Thoracic aorta (tissue), 2 donors: ENCODE results near the gene KLK1. TPM values are rescaled to one million over a fixed set of nuclear protein-coding genes. Genes with fewer than 3 reads are reported as not detected.

Experiments
- ATAC-seq: fragments of 150-250 bp; one replicate; pipeline ENCODE4 v1.8.0; 2017; ENCODE audit warnings: low read depth; ENCODE audit not compliant: insufficient number of reproducible peaks, low FRiP score
- DNase-seq: peaks from one replicate; pipeline ENCODE4 v3.0.0-alpha.2; 2020; ENCODE audit warnings: low spot score
- H3K27ac ChIP-seq, 2 donors: fragments of 200-600 bp; sonication (generic); 1 replicate in 1 of 2; 2 replicates in 1 of 2; pipeline ENCODE4 v1.5.1; 2016; ENCODE audit warnings: mild to moderate bottlenecking in 2 of 2, moderate library complexity in 2 of 2
- H3K27me3 ChIP-seq: fragments of 200-600 bp; sonication (generic); replicated peaks from 2 replicates; pipeline ENCODE4 v1.6.0; 2016; ENCODE audit warnings: mild to moderate bottlenecking; ENCODE audit not compliant: insufficient read depth
- H3K36me3 ChIP-seq: fragments of 200-600 bp; sonication (generic); one replicate; pipeline ENCODE4 v1.5.1; 2016
- H3K4me1 ChIP-seq, 2 donors: fragments of 200-600 bp; sonication (generic); 1 replicate in 1 of 2; 2 replicates in 1 of 2; pipeline versions ENCODE4 v1.5.1 to v1.6.0; 2016; ENCODE audit warnings: low read depth in 2 of 2, mild to moderate bottlenecking in 1 of 2; ENCODE audit not compliant: control insufficient read depth in 1 of 2
- H3K4me3 ChIP-seq: fragments of 200-600 bp; sonication (generic); 2 replicates; pipeline ENCODE4 v1.5.1; 2016; ENCODE audit warnings: mild to moderate bottlenecking
- H3K9me3 ChIP-seq: fragments of 200-600 bp; sonication (generic); 2 replicates; pipeline ENCODE4 v1.5.1; 2016
- total RNA-seq, 2 donors: library from RNA; depleted of rRNA; stranded (reverse); fragments of >200 nt; gene quantifications; one replicate each; pipeline versions ENCODE4 v1.1.0 to v1.2.3, GENCODE V29; 2016
- TF ChIP-seq, protein P1 (sequence below): fragments of 200-600 bp; sonication (generic); IDR thresholded peaks from one replicate; pipeline ENCODE4 v1.5.1; 2019; ENCODE audit warnings: antibody characterized with exemption

The KLK1 gene
- total RNA-seq, 2 donors from 2014 or later = not detected

DNA sequence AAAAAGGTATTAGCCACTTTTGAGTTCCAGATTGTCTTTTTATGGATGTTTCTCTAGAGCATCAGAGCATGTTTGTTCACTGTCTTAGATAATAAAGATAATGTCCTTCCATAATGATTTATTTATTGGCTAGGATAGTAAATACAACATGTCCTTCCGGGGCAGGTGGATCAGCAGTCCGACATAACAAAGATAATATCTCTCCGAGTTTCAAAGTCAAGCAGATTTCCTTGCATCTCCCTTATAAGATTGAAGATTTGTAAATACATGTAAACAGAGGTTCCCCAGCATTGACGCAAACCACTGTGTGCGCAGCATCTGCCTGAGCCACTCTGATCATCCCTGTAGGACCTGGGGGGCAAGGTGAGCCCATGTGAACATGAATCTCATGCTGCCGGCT, 18.5 kb upstream of the KLK1 start:
- TF ChIP-seq, protein P1, sequence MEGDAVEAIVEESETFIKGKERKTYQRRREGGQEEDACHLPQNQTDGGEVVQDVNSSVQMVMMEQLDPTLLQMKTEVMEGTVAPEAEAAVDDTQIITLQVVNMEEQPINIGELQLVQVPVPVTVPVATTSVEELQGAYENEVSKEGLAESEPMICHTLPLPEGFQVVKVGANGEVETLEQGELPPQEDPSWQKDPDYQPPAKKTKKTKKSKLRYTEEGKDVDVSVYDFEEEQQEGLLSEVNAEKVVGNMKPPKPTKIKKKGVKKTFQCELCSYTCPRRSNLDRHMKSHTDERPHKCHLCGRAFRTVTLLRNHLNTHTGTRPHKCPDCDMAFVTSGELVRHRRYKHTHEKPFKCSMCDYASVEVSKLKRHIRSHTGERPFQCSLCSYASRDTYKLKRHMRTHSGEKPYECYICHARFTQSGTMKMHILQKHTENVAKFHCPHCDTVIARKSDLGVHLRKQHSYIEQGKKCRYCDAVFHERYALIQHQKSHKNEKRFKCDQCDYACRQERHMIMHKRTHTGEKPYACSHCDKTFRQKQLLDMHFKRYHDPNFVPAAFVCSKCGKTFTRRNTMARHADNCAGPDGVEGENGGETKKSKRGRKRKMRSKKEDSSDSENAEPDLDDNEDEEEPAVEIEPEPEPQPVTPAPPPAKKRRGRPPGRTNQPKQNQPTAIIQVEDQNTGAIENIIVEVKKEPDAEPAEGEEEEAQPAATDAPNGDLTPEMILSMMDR = no peak
- no peak overlapping the region for H3K27ac ChIP-seq
- no peaks in the 10 kb centered on the region for H3K9me3 ChIP-seq
- H3K36me3 ChIP-seq = no peaks in the 10 kb centered on the region
- no peak for ATAC-seq
- H3K4me1 ChIP-seq = no peaks in the 10 kb centered on the region
- H3K4me3 ChIP-seq = no peak overlapping the region
- no peak for DNase-seq
- no peaks in the 10 kb centered on the region for H3K27me3 ChIP-seq

DNA sequence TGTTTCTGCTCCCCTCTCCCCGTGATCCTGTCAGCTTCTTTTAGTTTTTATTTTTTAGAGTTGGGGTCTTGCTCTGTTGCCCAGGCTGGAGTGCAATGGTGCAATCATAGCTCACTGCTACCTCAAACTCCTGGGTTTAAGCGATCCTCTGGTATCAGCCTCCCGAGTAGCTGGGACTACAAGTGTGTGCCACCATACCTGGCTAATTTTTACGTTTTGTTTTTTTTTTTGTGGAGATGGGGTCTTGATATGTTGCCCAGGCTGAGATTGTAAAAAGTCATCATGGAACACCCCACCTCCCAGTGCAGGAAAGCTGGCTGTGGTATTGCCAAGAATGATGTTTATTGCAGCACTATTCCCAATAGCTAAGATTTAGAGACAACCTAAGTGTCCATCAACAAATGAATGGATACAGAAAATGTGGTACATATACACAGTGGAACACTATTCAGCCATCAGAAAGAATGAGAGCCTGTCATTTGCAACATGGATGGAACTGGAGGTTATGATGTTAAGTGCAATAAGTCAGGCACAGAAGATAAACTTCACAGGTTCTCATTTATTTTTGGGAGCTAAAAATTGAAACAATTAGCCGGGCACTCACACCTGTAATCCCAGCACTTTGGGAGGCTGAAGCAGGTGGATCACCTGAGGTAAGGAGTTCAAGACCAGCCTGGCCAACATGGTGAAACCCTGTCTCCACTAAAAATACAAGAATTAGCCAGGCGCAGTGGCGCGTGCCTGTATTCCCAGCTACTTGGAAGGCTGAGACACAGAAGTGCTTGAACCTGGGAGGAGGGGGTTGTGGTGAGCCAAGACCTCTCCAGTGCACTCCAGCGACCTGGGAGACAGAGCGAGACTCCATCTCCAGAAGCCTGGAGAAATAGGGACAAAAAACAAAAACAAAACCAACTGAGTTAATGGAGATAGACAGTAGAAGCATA, 16.4 kb upstream of the KLK1 start:
- TF ChIP-seq, protein P1 = no peak
- Histone ChIP-seq H3K27me3 (no peaks in the 10 kb centered on the region), H3K4me3 (no peak overlapping the region)

DNA sequence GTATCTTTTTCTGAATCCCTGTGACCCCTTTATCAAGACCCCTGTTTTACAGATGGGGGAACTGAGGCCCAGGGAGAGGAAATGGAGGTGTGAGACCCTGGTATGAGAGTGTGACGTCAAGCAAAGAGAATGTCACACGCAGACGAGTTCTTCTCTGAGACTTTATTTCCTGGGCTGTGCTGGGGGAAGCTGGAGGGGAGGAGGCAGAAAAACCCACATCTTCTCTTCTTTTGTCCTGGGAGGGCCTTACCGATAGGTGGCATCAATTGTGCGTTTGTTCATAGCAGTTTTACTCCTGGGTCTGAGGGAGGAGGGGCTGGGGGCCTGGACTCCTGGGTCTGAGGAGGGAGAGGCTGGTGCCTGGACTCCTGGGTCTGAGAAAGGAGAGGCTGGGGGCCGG, 14.7 kb upstream of the KLK1 start:
- no peak for ATAC-seq
- H3K27me3 ChIP-seq = no peaks in the 10 kb centered on the region
- no peak overlapping the region for H3K4me3 ChIP-seq

More for the DNA sequence above, 16.4 kb upstream of the KLK1 start:
- no peak for DNase-seq
- Histone ChIP-seq H3K4me1 (peaks cover 6% of the 10 kb centered on the region in 2 donors), H3K9me3 (no peaks in the 10 kb centered on the region), H3K27ac (no peak overlapping the region), H3K36me3 (no peaks in the 10 kb centered on the region)
- ATAC-seq = no peak

DNA sequence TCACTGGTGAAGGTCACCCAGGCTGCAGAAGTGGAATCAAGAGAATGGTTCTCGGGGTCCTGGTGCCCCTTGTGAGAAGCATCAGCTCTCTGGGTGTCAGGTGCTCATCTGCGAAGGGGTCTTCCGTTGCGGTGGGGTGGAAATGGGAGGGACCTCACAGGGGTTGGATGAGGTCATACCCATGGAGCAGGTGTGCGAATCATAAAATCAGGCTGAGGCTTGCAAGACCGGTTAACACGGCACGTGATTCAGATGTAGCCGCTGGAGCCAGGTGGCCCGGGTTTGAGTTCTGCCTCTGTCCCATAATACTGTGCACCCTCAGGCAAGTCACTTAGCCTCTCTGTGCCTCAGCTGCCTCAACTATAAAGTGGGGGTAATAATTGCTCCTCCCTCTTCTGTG, 13.7 kb upstream of the KLK1 start:
- Histone ChIP-seq H3K27me3 (no peaks in the 10 kb centered on the region), H3K4me3 (no peak overlapping the region), H3K27ac (no peak overlapping the region), H3K9me3 (no peaks in the 10 kb centered on the region), H3K36me3 (no peaks in the 10 kb centered on the region), H3K4me1 (peaks cover 6% of the 10 kb centered on the region in 2 donors)
- DNase-seq = no peak
- TF ChIP-seq, protein P1 = no peak
- ATAC-seq = no peak

More for the DNA sequence above, 14.7 kb upstream of the KLK1 start:
- DNase-seq = no peak
- TF ChIP-seq, protein P1 = no peak
- Histone ChIP-seq H3K9me3 (no peaks in the 10 kb centered on the region), H3K27ac (no peak overlapping the region), H3K36me3 (no peaks in the 10 kb centered on the region), H3K4me1 (peaks cover 6% of the 10 kb centered on the region in 2 donors)

DNA sequence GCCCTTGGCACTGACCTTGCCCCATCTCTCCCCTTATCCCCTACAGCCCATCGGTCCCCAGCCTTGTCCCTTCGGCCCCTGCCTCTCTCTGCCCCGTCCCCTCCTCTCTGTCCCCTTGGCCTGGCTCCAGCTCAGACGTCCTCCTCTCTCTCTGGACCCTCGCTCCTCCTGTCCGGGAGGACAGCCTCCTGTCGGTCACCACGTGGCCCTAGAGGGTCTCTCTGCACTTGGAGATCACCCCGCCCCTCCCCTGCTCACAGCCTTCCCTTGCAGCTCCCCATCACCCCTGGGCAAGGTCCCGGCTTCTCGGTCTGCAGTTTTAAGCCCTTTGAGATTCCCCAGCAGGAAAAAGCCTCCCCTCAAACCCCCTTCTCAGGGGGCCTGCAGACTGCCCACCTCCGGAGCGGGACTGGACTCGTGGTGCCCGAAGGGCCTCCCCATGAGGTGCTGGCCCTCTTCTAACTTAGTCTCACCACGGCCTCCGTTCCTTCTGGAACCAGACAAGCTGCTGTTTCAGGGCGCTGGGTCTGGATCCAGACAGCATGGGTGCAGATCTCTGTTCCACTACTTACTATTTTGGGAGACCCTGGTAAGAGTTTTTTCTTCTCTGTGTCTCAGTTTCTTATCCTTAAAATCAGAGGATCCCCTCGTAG, 13.1 kb upstream of the KLK1 start:
- TF ChIP-seq, protein P1 = no peak
- ATAC-seq (no peak), DNase-seq (no peak)
- Histone ChIP-seq H3K4me1 (peaks cover 6% of the 10 kb centered on the region in 2 donors), H3K9me3 (no peaks in the 10 kb centered on the region), H3K27ac (no peak overlapping the region), H3K27me3 (no peaks in the 10 kb centered on the region), H3K4me3 (no peak overlapping the region), H3K36me3 (no peaks in the 10 kb centered on the region)
